ENCODE results near the gene NSD2. TPM values are rescaled to one million over a fixed set of nuclear protein-coding genes. Genes with fewer than 3 reads are reported as not detected.

Gene NSD2
- total RNA-seq, 1 experiment from 2014 or later, result 136 TPM

DNA sequence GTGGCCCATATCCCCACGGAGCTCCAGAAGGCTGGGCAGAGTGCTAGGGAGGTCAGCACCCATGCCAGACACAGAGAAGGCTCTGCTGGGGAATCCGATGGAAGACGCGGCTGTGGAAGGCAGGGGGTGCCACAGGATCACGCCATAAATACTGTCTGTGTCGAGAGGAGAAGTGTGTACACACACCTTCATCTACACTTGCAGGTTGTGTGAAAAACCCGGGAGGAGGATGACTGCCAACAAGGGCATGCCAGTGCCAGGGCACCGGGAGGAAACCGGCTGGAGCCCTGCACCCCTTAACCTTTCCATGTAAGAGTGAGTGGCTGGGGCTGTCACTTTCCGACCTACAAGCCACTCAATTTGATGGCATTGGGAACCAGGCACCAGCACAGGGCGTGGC, 46.4 kb upstream of the NSD2 start:
- no peak overlapping the region for H3K27ac Mint-ChIP-seq
- H3K23me2 ChIP-seq (ENCODE audit: insufficient read length, low read depth, low read length, poor library complexity, severe bottlenecking), result no peaks in the 10 kb centered on the region

More for the DNA sequence above, 46.4 kb upstream of the NSD2 start:
- Histone ChIP-seq H2AK5ac (ENCODE audit: insufficient read length, low read length) (no peak overlapping the region), H2BK5ac (ENCODE audit: insufficient read length, low read length) (no peak overlapping the region), H2BK20ac (ENCODE audit: low read depth, low read length, poor library complexity, severe bottlenecking) (no peak overlapping the region), H4K5ac (ENCODE audit: insufficient read length, low read depth, low read length) (no peak overlapping the region), H3K9me3 (ENCODE audit: control insufficient read depth, low read depth, low read length) (no peaks in the 10 kb centered on the region), H3K14ac (ENCODE audit: insufficient read depth, low read length) (no peak overlapping the region), H3K4me2 (ENCODE audit: insufficient read depth, insufficient read length, low read length) (no peak overlapping the region), H3K27ac (ENCODE audit: insufficient read length, low read depth, low read length) (no peak overlapping the region), H2BK120ac (ENCODE audit: low read depth, low read length, poor library complexity, severe bottlenecking) (no peak overlapping the region), H3K18ac (ENCODE audit: insufficient read length, low read depth, low read length) (no peak overlapping the region), H3K27me3 (ENCODE audit: insufficient read depth, low read length) (no peaks in the 10 kb centered on the region), H3K79me1 (ENCODE audit: insufficient read depth, low read depth, low read length, poor library complexity, severe bottlenecking) (no peaks in the 10 kb centered on the region), H3K4me1 (ENCODE audit: insufficient read depth, low read length) (no peaks in the 10 kb centered on the region), H3K9ac (ENCODE audit: extremely low read depth, insufficient read length, low read length) (no peak overlapping the region), H3K79me2 (ENCODE audit: insufficient read depth, low read length) (no peaks in the 10 kb centered on the region), H2BK15ac (ENCODE audit: low read depth, low read length) (no peak overlapping the region), H4K8ac (replicated peaks; ENCODE audit: insufficient read length, low read depth, low read length) (no peak overlapping the region), H3K23ac (ENCODE audit: insufficient read length, low read depth, low read length) (no peak overlapping the region), H3K56ac (ENCODE audit: insufficient read length, low read depth, low read length) (no peak overlapping the region), H4K20me1 (ENCODE audit: control insufficient read depth, insufficient read depth, insufficient read length) (no peaks in the 10 kb centered on the region), H3T11ph (ENCODE audit: low read length) (no peak overlapping the region), H2AFZ (ENCODE audit: low read length) (no peak overlapping the region), H3K4ac (ENCODE audit: low read depth, low read length) (no peak overlapping the region), H4K91ac (ENCODE audit: insufficient read length, low read depth, low read length) (no peak overlapping the region), H2BK12ac (ENCODE audit: insufficient read length, low read depth, low read length) (no peak overlapping the region)
- H3K9me3 Mint-ChIP-seq, result peaks cover 6% of the 10 kb centered on the region in 2 experiments
- H3K27me3 Mint-ChIP-seq (ENCODE audit: low read depth), result peaks cover 5% of the 10 kb centered on the region
- no peak for DNase-seq
- peaks cover 5% of the 10 kb centered on the region in 2 experiments for H3K4me1 Mint-ChIP-seq
- H3K4me3 Mint-ChIP-seq, result no peak overlapping the region
- WGBS (ENCODE audit: extremely low coverage, insufficient read length, low lambda C conversion rate), result no CpG with 5 or more reads among the region's 11 CpGs
- no peak for TF ChIP-seq CTCF (conservative IDR thresholded peaks at IDR 0.05)
- H3K36me3 Mint-ChIP-seq (ENCODE audit: insufficient read depth in 1 of 3, low read depth in 3 of 3), result peaks cover 30 to 62% (median 56%) of the 10 kb centered on the region in 3 experiments

Measured in H9 (cell line).